H1 (cell line): ENCODE data around the gene KNDC1. TPM values are rescaled to one million over a fixed set of nuclear protein-coding genes. Genes with fewer than 3 reads are reported as not detected.

Source experiments
- E2F6 ChIP-seq: IDR thresholded peaks from 2 replicates; pipeline ENCODE4 v1.6.1; 2012; ENCODE audit warnings: inconsistent platforms
- FOSL1 ChIP-seq: IDR thresholded peaks from 2 replicates; pipeline ENCODE4 v1.6.1; 2011; ENCODE audit warnings: mild to moderate bottlenecking, low read depth, low read length, moderate library complexity; ENCODE audit not compliant: insufficient read depth
- polyA plus RNA-seq, 7 experiments: library from polyadenylated mRNA; depleted of rRNA in 3 of 7; stranded (reverse) in 5 of 7; unstranded in 2 of 7; fragments of >200 nt in 5 of 7; fragments of 200-250 nt in 2 of 7; gene quantifications; 1 replicate in 5 of 7; 2 replicates in 1 of 7; 4 replicates in 1 of 7; pipeline versions ENCODE4 v1.2.1 to v1.2.3, GENCODE V29; 2011 to 2013; ENCODE audit warnings: missing spikeins in 2 of 7, mixed read lengths in 2 of 7
- total RNA-seq: library from RNA; stranded (reverse); fragmentation: NEBNext Ultra II Directional; extraction: Animal tissue kit (Norgen Biotek cat#: 25700); gene quantifications from 2 replicates; pipeline ENCODE4 v1.2.1, GENCODE V29; 2021

Gene KNDC1
- total and polyA plus RNA-seq, 2 of the 8 experiments (the other 6 are each of a cell fraction or from before 2014, with no cell fraction given), result 7.5 to 16.7 TPM

DNA sequence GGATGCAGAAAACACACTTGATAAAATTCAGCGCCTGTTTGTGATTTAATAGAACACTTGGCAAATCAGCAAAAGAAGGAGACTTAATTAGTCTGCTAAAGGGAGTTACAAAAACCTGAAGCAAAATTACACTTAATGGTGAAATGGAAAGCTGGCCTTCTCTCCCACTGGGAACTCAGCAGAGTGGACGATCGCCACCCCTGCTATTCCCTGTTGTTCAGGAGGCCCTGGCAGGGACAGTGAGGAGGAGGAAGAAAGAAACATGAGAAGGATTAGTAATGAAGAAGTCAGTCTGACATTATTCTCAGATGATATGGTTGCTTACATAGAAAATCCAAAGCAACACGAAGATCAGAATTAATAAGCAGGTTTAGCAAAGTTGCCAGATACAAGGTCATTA lies 5.6 kb upstream of the KNDC1 start (continued):
- TF ChIP-seq FOSL1 (no peak), E2F6 (no peak)
- TF ChIP-seq, all 59 proteins: peak for 0
